Thymus (tissue), 11 donors: ENCODE data around the gene SARDH. TPM values are rescaled to one million over a fixed set of nuclear protein-coding genes. Genes with fewer than 3 reads are reported as not detected.

Experiments used
- DNase-seq, 9 donors: peaks; one replicate each; pipeline ENCODE4 v3.0.0-alpha.2; 2013; ENCODE audit warnings: low spot score in 9 of 9, low read depth in 6 of 9, missing footprints in 1 of 9
- H3K27ac ChIP-seq, 2 donors: one replicate each; pipeline ENCODE4 v1.5.1; 2013; ENCODE audit warnings: control low read depth in 1 of 2, low read depth in 1 of 2, low read length in 1 of 2, mild to moderate bottlenecking in 1 of 2, moderate library complexity in 1 of 2
- H3K27me3 ChIP-seq, 2 donors: one replicate each; pipeline ENCODE4 v1.5.1; 2013; ENCODE audit warnings: low read length in 1 of 2; ENCODE audit not compliant: control insufficient read depth in 2 of 2, insufficient read depth in 1 of 2
- H3K36me3 ChIP-seq, 2 donors: one replicate each; pipeline ENCODE4 v1.5.1; 2013; ENCODE audit warnings: low read length in 1 of 2, mild to moderate bottlenecking in 1 of 2, moderate library complexity in 1 of 2; ENCODE audit not compliant: control insufficient read depth in 2 of 2, insufficient read depth in 2 of 2
- H3K4me1 ChIP-seq, 2 donors: one replicate each; pipeline ENCODE4 v1.5.1; 2013; ENCODE audit warnings: low read length in 2 of 2; ENCODE audit not compliant: control insufficient read depth in 2 of 2, insufficient read depth in 2 of 2
- H3K4me3 ChIP-seq, 2 donors: one replicate each; pipeline ENCODE4 v1.5.1; 2013; ENCODE audit warnings: low read length in 2 of 2, control low read depth in 1 of 2, mild to moderate bottlenecking in 1 of 2
- H3K9me3 ChIP-seq, 2 donors: one replicate each; pipeline ENCODE4 v1.5.1; 2013; ENCODE audit warnings: low read length in 1 of 2, mild to moderate bottlenecking in 1 of 2; ENCODE audit not compliant: control insufficient read depth in 2 of 2, insufficient read depth in 1 of 2
- WGBS: extraction: QIAGEN DNeasy Blood & Tissue Kit; methylation state at CpG from one replicate; pipeline ENCODE4 v1.1.7; 2013; 5-methylcytosine and 5-hydroxymethylcytosine counted together
- polyA plus RNA-seq: library from polyadenylated mRNA; stranded (reverse); fragments of 200-250 nt; gene quantifications from one replicate; pipeline ENCODE4 v1.2.3, GENCODE V29; 2013
- total RNA-seq: library from RNA; stranded (reverse); fragments of 120-200 nt; gene quantifications from one replicate; pipeline ENCODE4 v1.2.4, GENCODE V29; 2013
- donor health status: healthy.

The SARDH gene
- total and polyA plus RNA-seq, 2 donors, result 5.4 to 13.1 TPM

DNA sequence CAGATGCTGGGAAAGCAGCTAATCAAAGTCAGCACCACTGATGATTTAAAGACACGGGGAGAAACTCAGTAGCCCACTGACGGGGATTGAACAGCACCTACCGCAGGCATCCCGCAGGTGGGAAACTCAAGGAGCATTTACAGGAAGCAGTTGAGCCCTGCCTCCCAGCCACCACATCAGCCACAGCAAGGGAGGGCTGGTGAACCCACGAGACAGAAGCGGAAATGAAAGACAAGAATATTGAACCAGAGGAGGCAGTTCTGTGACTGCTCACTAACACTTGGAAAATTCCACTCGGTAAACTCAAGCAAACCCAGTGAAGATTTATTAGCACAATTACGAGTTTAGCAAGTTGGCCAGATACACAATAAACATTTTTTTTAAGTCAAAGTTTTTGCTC is 118.4 kb downstream of the SARDH start:
- peaks cover 2 to 38% of the 10 kb centered on the region in 2 donors for H3K27me3 ChIP-seq
- no peak overlapping the region for H3K4me3 ChIP-seq
- no peaks in the 10 kb centered on the region for H3K36me3 ChIP-seq
- peaks cover 9 to 21% of the 10 kb centered on the region in 2 donors for H3K4me1 ChIP-seq
- WGBS, result 1% methylated on average over 8 of the region's 8 CpGs
- no peaks in the 10 kb centered on the region for H3K9me3 ChIP-seq
- peak in 7 of 9 donors; percentile 44 to 88 (median 66) for DNase-seq
- no peak overlapping the region for H3K27ac ChIP-seq

DNA sequence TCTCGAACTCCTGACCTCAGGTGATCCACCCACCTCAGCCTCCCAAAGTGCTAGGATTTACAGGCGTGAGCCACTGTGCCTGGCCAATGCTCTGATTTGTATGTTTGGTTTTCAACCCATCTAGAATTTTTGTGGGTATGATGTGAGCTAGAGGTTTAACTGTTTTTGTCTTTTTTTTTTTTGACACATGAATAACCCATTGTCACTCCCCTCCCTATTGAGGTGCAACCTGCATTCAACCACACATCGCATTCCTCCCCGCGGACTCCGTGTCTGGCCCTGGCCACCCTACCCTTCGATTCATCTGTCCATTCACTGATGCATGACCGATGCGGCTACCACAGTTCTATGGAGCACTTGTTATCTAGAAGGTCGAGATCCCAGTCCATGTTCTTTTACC is 119.4 kb downstream of the SARDH start:
- Histone ChIP-seq H3K4me1 (peaks cover 9 to 21% of the 10 kb centered on the region in 2 donors), H3K27me3 (peaks cover 2 to 48% of the 10 kb centered on the region in 2 donors), H3K27ac (no peak overlapping the region), H3K9me3 (no peaks in the 10 kb centered on the region), H3K4me3 (no peak overlapping the region), H3K36me3 (no peaks in the 10 kb centered on the region)
- 92% methylated on average over 10 of the region's 10 CpGs for WGBS
- DNase-seq, result no peak

DNA sequence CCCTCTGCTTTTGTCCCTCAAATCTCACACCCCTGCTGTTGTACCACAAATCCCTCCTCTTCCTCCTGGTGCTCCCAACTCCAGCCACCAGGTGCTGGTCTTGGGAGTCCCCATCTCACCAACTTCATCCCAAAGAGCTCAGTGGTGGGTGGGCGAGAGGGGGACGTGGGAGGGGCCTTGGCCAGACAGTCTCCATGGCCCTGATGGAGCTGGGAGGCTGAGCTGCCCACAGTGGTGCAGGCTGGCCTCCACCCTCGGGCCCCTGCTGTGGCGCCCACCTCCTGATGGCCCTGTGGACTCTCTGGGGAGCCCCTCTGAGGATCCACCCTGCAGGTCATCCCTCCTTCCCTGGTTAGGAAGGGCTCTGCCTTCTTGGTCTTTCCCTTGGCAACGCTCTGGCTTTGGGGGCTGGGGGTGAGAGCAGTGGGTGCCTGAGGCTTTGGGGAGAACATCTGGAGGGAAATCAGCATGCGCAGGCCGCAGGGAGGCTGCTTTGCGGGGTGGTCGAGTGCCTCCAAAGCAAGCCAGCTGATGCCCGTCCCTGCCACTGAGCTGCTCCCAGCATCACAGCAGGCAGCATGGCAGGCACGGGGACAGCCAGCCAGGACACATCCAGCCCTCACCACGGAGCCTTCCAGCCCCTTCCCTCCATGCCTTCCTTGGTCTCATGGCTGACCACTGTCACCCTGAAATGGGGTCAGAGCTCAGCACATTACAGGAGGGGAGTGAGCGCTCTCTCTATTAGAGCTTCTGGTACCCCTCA is 121.3 kb downstream of the SARDH start:
- H3K27ac ChIP-seq, result no peak overlapping the region
- H3K27me3 ChIP-seq, result peaks cover 10 to 63% of the 10 kb centered on the region in 2 donors
- WGBS, result 91% methylated on average over 13 of the region's 13 CpGs
- no peaks in the 10 kb centered on the region for H3K36me3 ChIP-seq
- H3K9me3 ChIP-seq, result no peaks in the 10 kb centered on the region
- no peak overlapping the region for H3K4me3 ChIP-seq
- peaks cover 9 to 17% of the 10 kb centered on the region in 2 donors for H3K4me1 ChIP-seq
- DNase-seq, result no peak

DNA sequence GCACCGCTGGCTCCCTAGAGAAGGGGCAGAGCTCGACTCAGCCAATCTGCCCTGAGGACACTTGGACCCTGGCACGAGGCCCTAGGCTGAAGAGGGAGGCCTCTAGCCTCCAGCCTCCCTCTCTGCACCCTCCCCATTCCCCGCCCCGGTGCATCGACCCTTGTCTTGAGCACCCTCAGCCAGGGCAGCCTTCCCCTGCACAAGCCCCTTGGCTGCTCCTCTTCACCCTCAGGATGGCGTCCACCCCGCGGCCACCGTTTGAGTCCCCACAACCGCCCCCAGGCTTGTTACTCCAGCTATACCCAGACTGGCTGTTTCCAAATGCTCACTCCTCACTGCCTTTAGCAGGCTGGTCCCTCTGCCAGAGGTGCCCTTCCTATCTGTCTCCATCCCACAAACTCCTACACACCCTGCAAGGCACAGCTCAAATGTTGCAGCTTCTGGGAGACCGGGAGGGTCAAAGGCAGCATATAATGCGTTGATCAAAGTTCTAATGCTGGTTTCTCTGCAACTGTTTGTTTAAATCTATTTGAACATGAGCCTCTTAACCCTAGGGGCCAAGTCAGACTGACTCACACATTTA is 122.5 kb downstream of the SARDH start:
- 90% methylated on average over 13 of the region's 13 CpGs for WGBS
- Histone ChIP-seq H3K9me3 (no peaks in the 10 kb centered on the region), H3K4me3 (no peak overlapping the region), H3K27ac (no peak overlapping the region), H3K4me1 (peaks cover 7 to 13% of the 10 kb centered on the region in 2 donors), H3K36me3 (no peaks in the 10 kb centered on the region), H3K27me3 (peaks cover 15 to 74% of the 10 kb centered on the region in 2 donors)
- no peak for DNase-seq

DNA sequence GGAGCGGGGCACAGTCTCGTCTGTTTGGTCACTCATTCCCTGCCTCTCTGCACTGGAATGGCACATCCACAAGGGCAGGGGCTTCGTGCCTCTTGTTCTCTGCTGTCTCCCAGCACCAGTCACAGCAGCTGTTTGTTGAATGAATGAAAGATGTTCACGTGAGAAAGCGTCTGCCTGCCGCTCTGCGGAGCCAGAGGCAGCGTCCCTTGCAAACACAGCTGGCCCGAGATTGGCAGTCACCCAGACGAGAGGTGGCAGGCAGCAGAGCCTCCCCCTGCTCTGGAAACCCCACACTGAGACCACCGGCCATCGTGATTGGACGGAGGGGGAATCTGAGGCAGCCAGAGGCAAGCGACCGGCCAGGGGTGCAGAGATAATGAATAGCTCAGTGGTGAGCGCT is 123.0 kb downstream of the SARDH start:
- Histone ChIP-seq H3K4me3 (no peak overlapping the region), H3K4me1 (peaks cover 6 to 10% of the 10 kb centered on the region in 2 donors), H3K9me3 (no peaks in the 10 kb centered on the region), H3K27me3 (peaks cover 18 to 79% of the 10 kb centered on the region in 2 donors), H3K36me3 (no peaks in the 10 kb centered on the region), H3K27ac (no peak overlapping the region)
- no peak for DNase-seq
- WGBS, result 54% methylated on average over 16 of the region's 16 CpGs

DNA sequence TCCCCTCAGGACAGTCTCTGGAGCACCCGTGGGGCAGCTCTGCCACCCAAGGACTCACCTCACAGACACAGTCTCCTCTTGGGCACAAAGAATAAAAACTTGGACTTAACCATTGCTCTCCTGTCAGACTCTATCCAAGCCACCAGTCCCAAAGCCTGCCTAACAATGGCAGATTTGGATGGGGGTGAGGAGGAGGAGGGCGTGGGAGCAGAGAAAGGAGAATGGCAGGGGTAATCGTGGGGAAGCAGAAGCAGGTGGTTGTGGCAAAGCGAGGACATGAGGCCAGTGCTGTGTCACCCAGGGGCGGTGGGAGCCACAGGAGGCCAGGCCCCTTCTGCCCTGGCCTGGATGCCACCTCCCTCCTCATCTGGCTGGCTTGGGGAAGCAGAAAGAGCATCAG is 123.5 kb downstream of the SARDH start:
- peaks cover 22 to 84% of the 10 kb centered on the region in 2 donors for H3K27me3 ChIP-seq
- no peaks in the 10 kb centered on the region for H3K9me3 ChIP-seq
- no peak overlapping the region for H3K27ac ChIP-seq
- H3K4me1 ChIP-seq, result peaks cover 2 to 5% of the 10 kb centered on the region in 2 donors
- no peaks in the 10 kb centered on the region for H3K36me3 ChIP-seq
- WGBS, result 59% methylated on average over 5 of the region's 5 CpGs
- no peak overlapping the region for H3K4me3 ChIP-seq
- DNase-seq, result no peak

DNA sequence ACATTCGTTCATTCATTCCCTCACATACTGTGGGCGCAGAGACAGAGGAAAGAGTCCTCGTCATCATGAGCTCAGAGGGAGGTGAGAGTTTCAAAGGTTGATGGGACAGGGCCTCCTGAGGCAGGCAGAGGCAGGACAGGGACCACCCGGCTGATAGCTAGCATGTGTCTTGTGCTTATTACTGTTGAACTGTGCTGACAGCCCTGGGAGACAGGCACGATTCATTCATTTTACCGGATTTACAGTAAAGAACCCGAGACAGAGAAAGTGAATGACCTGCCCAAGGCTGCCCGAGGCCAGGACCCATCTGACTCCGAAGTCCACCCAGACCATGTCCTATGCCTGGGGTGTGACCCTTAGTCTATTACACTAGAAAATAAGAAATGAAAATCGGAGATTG is 124.1 kb downstream of the SARDH start:
- Histone ChIP-seq H3K4me3 (no peak overlapping the region), H3K9me3 (no peaks in the 10 kb centered on the region), H3K27ac (no peak overlapping the region), H3K4me1 (peaks cover 0 to 6% of the 10 kb centered on the region in 2 donors), H3K27me3 (peaks cover 27 to 88% of the 10 kb centered on the region in 2 donors), H3K36me3 (no peaks in the 10 kb centered on the region)
- WGBS, result 87% methylated on average over 10 of the region's 10 CpGs
- no peak for DNase-seq

Other genes starting within 250 kb of the SARDH start
- gene MYMK, start 213.4 kb downstream of the SARDH start, total RNA-seq, result 0.47 TPM
- 0.39 TPM for gene MYMK, start 213.4 kb downstream of the SARDH start, polyA plus RNA-seq
- 1.7 TPM for gene ADAMTSL2, start 203.6 kb downstream of the SARDH start, total RNA-seq
- 0.68 TPM for gene ADAMTSL2, start 203.6 kb downstream of the SARDH start, polyA plus RNA-seq
- 2.0 TPM for gene FAM163B, start 129.0 kb downstream of the SARDH start, total RNA-seq
- gene FAM163B, start 129.0 kb downstream of the SARDH start, polyA plus RNA-seq, result 0.27 TPM
- gene DBH, start 102.0 kb downstream of the SARDH start, total RNA-seq, result 0.28 TPM
- gene DBH, start 102.0 kb downstream of the SARDH start, polyA plus RNA-seq, result 0.25 TPM